K562 (cell line): ENCODE data around the gene ZCWPW1. TPM values are rescaled to one million over a fixed set of nuclear protein-coding genes. Genes with fewer than 3 reads are reported as not detected.

Source experiments
- ATAC-seq: fragments of 200-7000 bp; cut with Tn5 transposase; 3 replicates; pipeline ENCODE4 v1.9.1; 2020; ENCODE audit warnings: moderate library complexity
- BruUV-seq: library from RNA; stranded (reverse); fragments of 400-500 nt; replicated peaks from 2 replicates; lab custom pipeline; 2021; lab: Mats Ljungman, UMichigan
- CTCF ChIA-PET: fragments of 300-600 bp; formaldehyde crosslinking; extraction: SDS; loops from one replicate; lab custom pipeline; 2021; ENCODE audit warnings: low intra/inter-chr PET ratio; lab: Yijun Ruan, JAX
- POLR2A ChIA-PET: fragments of 300-600, 350-650 bp; sonication (Branson Sonifier 250); formaldehyde crosslinking; extraction: SDS; loops from one replicate; lab custom pipeline; 2021; ENCODE audit warnings: antibody characterized with exemption, inconsistent platforms; lab: Yijun Ruan, JAX
- DNase-seq, 4 experiments: peaks; one replicate each; pipeline versions ENCODE4 v3.0.0 to v3.0.0-alpha.2; 2011 to 2018; ENCODE audit warnings: low spot score in 3 of 4, mixed read lengths in 3 of 4; ENCODE audit errors: extremely low read depth in 1 of 4
- FAIRE-seq: peaks from 2 replicates; lab custom pipeline; 2011; peaks lifted over from hg19 to GRCh38; lab: Jason Lieb, UNC
- H2AFZ ChIP-seq: 2 replicates; pipeline ENCODE4 v1.6.0; 2011; ENCODE audit warnings: low read depth, low read length, control low read depth, inconsistent platforms
- H3K27ac ChIP-seq: fragments of 200-600 bp; 3 replicates; pipeline ENCODE4 v1.8.0; 2011; ENCODE audit warnings: low read depth, mild to moderate bottlenecking, control low read depth, inconsistent platforms, low read length, moderate library complexity, mixed read lengths; ENCODE audit errors: extremely low read depth
- H3K27me3 ChIP-seq, 2 experiments: fragments of 300-600 bp in 1 of 2; 2 replicates in 1 of 2; 3 replicates in 1 of 2; pipeline versions ENCODE4 v1.6.0 to v1.8.0; 2011; ENCODE audit warnings: inconsistent platforms in 2 of 2, low read length in 2 of 2, mild to moderate bottlenecking in 1 of 2, mixed read lengths in 1 of 2, moderate library complexity in 1 of 2; ENCODE audit not compliant: control insufficient read depth in 2 of 2, insufficient read depth in 2 of 2
- H3K36me3 ChIP-seq: fragments of 300-600 bp; 3 replicates; pipeline ENCODE4 v1.8.0; 2011; ENCODE audit warnings: mild to moderate bottlenecking, low read length, inconsistent platforms; ENCODE audit not compliant: control insufficient read depth, insufficient read depth
- H3K4me1 ChIP-seq, 2 experiments: fragments of 200-600 bp in 1 of 2; replicated peaks in 1 of 2; 2 replicates in 1 of 2; 3 replicates in 1 of 2; pipeline versions ENCODE4 v1.5.1 to v1.8.0; 2011; ENCODE audit warnings: inconsistent platforms in 2 of 2, low read length in 2 of 2, mild to moderate bottlenecking in 1 of 2, mixed read lengths in 1 of 2, moderate library complexity in 1 of 2; ENCODE audit not compliant: control insufficient read depth in 2 of 2, insufficient read depth in 2 of 2
- H3K4me2 ChIP-seq: 2 replicates; pipeline ENCODE4 v1.6.1; 2011; ENCODE audit warnings: low read length, control low read depth, inconsistent platforms, mixed read lengths; ENCODE audit not compliant: insufficient read depth
- H3K4me3 ChIP-seq: fragments of 200-600 bp; sonication (generic), shearing (Covaris generic); 2 replicates; pipeline ENCODE4 v1.5.1; 2016; ENCODE audit warnings: control low read depth, inconsistent platforms
- H3K79me2 ChIP-seq: fragments of 200-600 bp; 3 replicates; pipeline ENCODE4 v1.8.0; 2011; ENCODE audit warnings: low read length, inconsistent platforms; ENCODE audit not compliant: control insufficient read depth, insufficient read depth
- H3K9ac ChIP-seq, 2 experiments: 2 replicates each; pipeline versions ENCODE4 v1.6.0 to v1.6.1; 2011; ENCODE audit warnings: low read depth in 2 of 2, low read length in 2 of 2, control low read depth in 1 of 2, inconsistent platforms in 1 of 2, mild to moderate bottlenecking in 1 of 2, mixed read lengths in 1 of 2; ENCODE audit not compliant: insufficient read depth in 1 of 2
- H3K9me1 ChIP-seq: one replicate; pipeline ENCODE4 v1.6.0; 2011; ENCODE audit warnings: inconsistent platforms, mild to moderate bottlenecking, low read length, moderate library complexity; ENCODE audit not compliant: control insufficient read depth, insufficient read depth
- H3K9me3 ChIP-seq: replicated peaks from 2 replicates; pipeline ENCODE4 v1.5.1; 2011; ENCODE audit warnings: low read depth, low read length, inconsistent platforms; ENCODE audit not compliant: control insufficient read depth, insufficient read depth
- H4K20me1 ChIP-seq: replicated peaks from 2 replicates; pipeline ENCODE4 v1.6.1; 2011; ENCODE audit warnings: low read length, inconsistent platforms, mixed read lengths; ENCODE audit not compliant: control insufficient read depth, insufficient read depth
- ATF7 ChIP-seq: fragments of 450-650 bp; IDR thresholded peaks from 2 replicates; pipeline ENCODE4 v1.7.1; 2014; ENCODE audit warnings: mild to moderate bottlenecking, moderate library complexity
- DACH1 ChIP-seq: fragments of 450-650 bp; IDR thresholded peaks from 2 replicates; pipeline ENCODE4 v1.6.1; 2018; ENCODE audit not compliant: partially characterized antibody
- HMG20B ChIP-seq: fragments of 250-450 bp; sonication (Bioruptor Pico); IDR thresholded peaks from 2 replicates; pipeline ENCODE4 v1.5.0; 2021; ENCODE audit warnings: mild to moderate bottlenecking
- MEF2D ChIP-seq: conservative IDR thresholded peaks from 2 replicates; pipeline ENCODE4 v1.6.1; 2016; ENCODE audit warnings: low read depth, missing genetic modification characterization, missing compliant biosample characterization
- RAD21 ChIP-seq, 2 experiments: fragments of 250-450 bp in 1 of 2; fragments of 450-650 bp in 1 of 2; sonication (Bioruptor Pico) in 1 of 2; formaldehyde crosslinking in 1 of 2; IDR thresholded peaks in 1 of 2; conservative IDR thresholded peaks in 1 of 2; 2 replicates each; pipeline versions ENCODE4 v1.4.0 to v1.8.0; 2020 to 2022; ENCODE audit warnings: mild to moderate bottlenecking in 2 of 2, moderate library complexity in 1 of 2
- WGBS: fragments of 100-300 bp; shearing (Covaris generic); methylation state at CpG from one replicate; pipeline ENCODE4 v1.1.6; 2016; ENCODE audit warnings: low coverage, mixed read lengths; ENCODE audit not compliant: insufficient coverage; ENCODE audit errors: missing lambda C conversion rate; 5-methylcytosine and 5-hydroxymethylcytosine counted together
- in situ Hi-C: fragments of 300-500 bp; cut with MboI; formaldehyde crosslinking; loops from 4 replicates; pipeline ENCODE4 v1.15.0; 2018; ENCODE audit warnings: inconsistent platforms, mixed read lengths
- intact Hi-C: fragments of 100-400 bp; cut with micrococcal nuclease; formaldehyde crosslinking; loops from 2 replicates; pipeline ENCODE4 v1.14.2; 2022
- polyA plus RNA-seq, 8 experiments: library from polyadenylated mRNA; depleted of rRNA in 4 of 8; stranded (reverse) in 5 of 8; unstranded in 3 of 8; fragments of >200 nt; fragmentation: Nextera tagmentation in 2 of 8; fragmentation: Illumina TruSeq in 1 of 8; extraction: Ambion mirVana in 2 of 8; extraction: Trizol in 1 of 8; gene quantifications; 2 replicates each; pipeline versions ENCODE4 v1.2.1 to v1.2.3, GENCODE V29; 2011 to 2014; ENCODE audit warnings: inconsistent platforms in 1 of 8, missing spikeins in 1 of 8
- total RNA-seq, 7 experiments: library from RNA; depleted of rRNA in 6 of 7; stranded (reverse); fragments of >200 nt in 6 of 7; fragmentation: Illumina TruSeq in 2 of 7; extraction: Trizol in 2 of 7; gene quantifications; 2 replicates each; pipeline versions ENCODE4 v1.2.1 to v1.2.3, GENCODE V29; 2011 to 2021; ENCODE audit warnings: low replicate concordance in 1 of 7

Gene ZCWPW1
- total and polyA plus RNA-seq, 9 of the 15 experiments (the other 6 are each of a cell fraction or from before 2014, with no cell fraction given) = 0.18 to 1.7 (median 1.2) TPM

DNA sequence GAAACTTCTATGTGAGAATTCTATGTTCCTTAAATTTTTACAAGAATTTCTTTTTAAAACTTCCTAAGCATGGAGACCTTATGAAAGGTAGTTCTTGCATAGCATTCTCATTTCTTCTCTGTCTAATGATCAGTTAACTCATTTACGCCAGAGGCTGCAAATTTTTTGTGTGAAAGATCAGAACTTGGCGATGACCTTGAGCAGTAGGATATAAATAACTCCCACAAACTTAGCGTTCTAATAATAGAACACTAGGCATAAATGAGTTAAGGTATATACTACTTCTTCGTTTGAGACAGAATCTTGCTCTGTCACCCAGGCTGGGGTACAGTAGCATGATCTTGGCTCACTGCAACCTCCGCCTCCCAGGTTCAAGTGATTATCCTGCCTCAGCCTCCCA lies 41.6 kb downstream of the ZCWPW1 start:
- Histone ChIP-seq H3K27me3 (peaks cover 5 to 19% of the 10 kb centered on the region in 2 experiments; a peak in 3 of 5 replicates), H3K79me2 (no peaks in the 10 kb centered on the region), H2AFZ (no peak overlapping the region), H4K20me1 (no peaks in the 10 kb centered on the region), H3K4me1 (peaks cover 4 to 8% of the 10 kb centered on the region in 2 experiments; a peak in 3 of 5 replicates), H3K9me3 (no peaks in the 10 kb centered on the region), H3K4me3 (no peak overlapping the region), H3K9ac (no peak overlapping the region), H3K27ac (no peak overlapping the region), H3K36me3 (no peaks in the 10 kb centered on the region), H3K4me2 (no peak overlapping the region), H3K9me1 (no peaks in the 10 kb centered on the region)
- ChIA-PET CTCF (no interaction called here), POLR2A (interaction anchor here (0.7 to 1.0 kb wide), 2 partner anchors 9 to 370 kb away, joined by 3 to 4 read pairs; no protein-coding TSS in a partner anchor)
- FAIRE-seq = no peak
- TF ChIP-seq RAD21 (CRISPR knock-in tag; conservative IDR thresholded peaks at IDR 0.05 in 1 of 2, IDR thresholded peaks at IDR 0.05 in 1 of 2) (no peak), DACH1 (no peak), ATF7 (no peak), MEF2D (peak; percentile 66), HMG20B (CRISPR knock-in tag) (no peak)
- in situ Hi-C loops (no loop called here), intact Hi-C loops (no loop called here)
- no peak for DNase-seq
- BruUV-seq = no TSS peak
- ATAC-seq = no peak
- 27% methylated on average over 5 of the region's 5 CpGs for WGBS
